ENCODE data around the gene PCNT. TPM values are rescaled to one million over a fixed set of nuclear protein-coding genes. Genes with fewer than 3 reads are reported as not detected.

Gene PCNT
- total and polyA plus RNA-seq, 10 of the 15 experiments (the other 5 are each of a cell fraction or from before 2014, with no cell fraction given): 2.9 to 39.6 (median 20.5) TPM

DNA sequence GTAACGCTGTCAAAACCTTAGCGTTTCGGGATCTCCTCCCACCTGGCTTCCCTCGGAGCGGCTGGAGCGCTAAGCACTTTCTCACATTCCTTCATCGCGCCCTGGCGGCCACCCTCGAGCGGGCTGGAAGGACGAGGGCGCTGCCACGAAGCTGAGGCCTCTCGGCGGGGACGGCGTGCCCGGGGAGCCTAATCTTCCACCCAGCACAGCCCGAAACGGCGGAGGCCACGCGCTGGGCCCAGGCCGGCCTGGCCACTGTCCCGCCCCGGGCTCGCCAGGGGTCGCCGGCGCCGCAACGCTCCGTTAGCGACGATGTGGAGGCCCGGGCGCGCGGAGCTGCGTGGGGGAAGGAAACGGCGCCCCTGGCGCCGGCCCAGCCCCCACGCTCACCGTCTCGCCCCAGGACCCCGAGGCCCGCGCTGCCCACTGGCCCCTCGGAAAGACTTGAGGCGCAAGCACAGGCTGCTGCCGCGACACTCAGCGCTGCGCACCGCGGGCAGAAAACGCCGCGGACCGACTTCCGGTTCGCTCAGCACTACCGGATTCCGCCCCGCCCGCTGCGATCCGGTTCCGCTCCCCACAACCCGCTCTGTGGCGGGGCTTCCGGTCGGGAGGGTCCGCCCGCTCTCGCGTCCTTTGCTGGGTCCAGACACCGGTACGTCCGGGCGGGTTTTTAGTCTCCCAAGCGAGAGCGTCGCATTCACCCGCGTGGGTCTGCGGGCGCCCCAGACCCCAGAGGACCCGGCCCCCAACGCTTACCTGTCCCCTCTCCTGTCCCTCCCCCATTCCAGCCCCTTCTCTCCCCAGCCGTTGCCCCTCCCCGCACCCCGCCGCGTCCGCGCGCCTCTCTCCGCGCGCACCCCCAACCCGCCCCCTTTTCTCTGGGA is 38.0 kb upstream of the PCNT start, which contains the start of gene YBEY (continued):
- TF ChIP-seq, protein P1, sequence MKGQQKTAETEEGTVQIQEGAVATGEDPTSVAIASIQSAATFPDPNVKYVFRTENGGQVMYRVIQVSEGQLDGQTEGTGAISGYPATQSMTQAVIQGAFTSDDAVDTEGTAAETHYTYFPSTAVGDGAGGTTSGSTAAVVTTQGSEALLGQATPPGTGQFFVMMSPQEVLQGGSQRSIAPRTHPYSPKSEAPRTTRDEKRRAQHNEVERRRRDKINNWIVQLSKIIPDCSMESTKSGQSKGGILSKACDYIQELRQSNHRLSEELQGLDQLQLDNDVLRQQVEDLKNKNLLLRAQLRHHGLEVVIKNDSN (IDR thresholded peaks at IDR 0.05; ENCODE audit: borderline replicate concordance, extremely low read length, insufficient read depth, low read depth, low read length): no peak
- TF ChIP-seq ASH2L (IDR thresholded peaks at IDR 0.05; ENCODE audit: borderline replicate concordance, low read depth) (0 out of 2 replicates have a peak, but pooled peaks have one; percentile 64), RUNX3 (IDR thresholded peaks at IDR 0.05; ENCODE audit: low read length) (no peak), CBX5 (IDR thresholded peaks at IDR 0.05; ENCODE audit: low read depth) (peak; percentile 47; the same call in 1 of the 2 replicates), TAF1 (IDR thresholded peaks at IDR 0.05; ENCODE audit: borderline replicate concordance, low read depth, low read length) (peak; percentile 80), KDM1A (IDR thresholded peaks at IDR 0.05; ENCODE audit: borderline replicate concordance) (no peak), HDAC6 (IDR thresholded peaks at IDR 0.05; ENCODE audit: unreplicated experiment) (peak; percentile 29), IRF4 (IDR thresholded peaks at IDR 0.05; ENCODE audit: low read depth, low read length) (no peak), MYC (IDR thresholded peaks at IDR 0.05; ENCODE audit: insufficient read depth, insufficient read length, insufficient replicate concordance, low read length, severe bottlenecking) (peak; percentile 57), GABPA (IDR thresholded peaks at IDR 0.05; ENCODE audit: low read depth) (peak; percentile 95), ZZZ3 (IDR thresholded peaks at IDR 0.05; ENCODE audit: control insufficient read depth, insufficient read length, low read depth) (no peak), CBFB (IDR thresholded peaks at IDR 0.05; ENCODE audit: low read depth) (no peak; the same call in 1 of the 2 replicates)
- TF ChIP-seq, protein P2, sequence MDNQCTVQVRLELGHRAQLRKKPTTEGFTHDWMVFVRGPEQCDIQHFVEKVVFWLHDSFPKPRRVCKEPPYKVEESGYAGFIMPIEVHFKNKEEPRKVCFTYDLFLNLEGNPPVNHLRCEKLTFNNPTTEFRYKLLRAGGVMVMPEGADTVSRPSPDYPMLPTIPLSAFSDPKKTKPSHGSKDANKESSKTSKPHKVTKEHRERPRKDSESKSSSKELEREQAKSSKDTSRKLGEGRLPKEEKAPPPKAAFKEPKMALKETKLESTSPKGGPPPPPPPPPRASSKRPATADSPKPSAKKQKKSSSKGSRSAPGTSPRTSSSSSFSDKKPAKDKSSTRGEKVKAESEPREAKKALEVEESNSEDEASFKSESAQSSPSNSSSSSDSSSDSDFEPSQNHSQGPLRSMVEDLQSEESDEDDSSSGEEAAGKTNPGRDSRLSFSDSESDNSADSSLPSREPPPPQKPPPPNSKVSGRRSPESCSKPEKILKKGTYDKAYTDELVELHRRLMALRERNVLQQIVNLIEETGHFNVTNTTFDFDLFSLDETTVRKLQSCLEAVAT (IDR thresholded peaks at IDR 0.05): no peak
- TF ChIP-seq, protein P3, sequence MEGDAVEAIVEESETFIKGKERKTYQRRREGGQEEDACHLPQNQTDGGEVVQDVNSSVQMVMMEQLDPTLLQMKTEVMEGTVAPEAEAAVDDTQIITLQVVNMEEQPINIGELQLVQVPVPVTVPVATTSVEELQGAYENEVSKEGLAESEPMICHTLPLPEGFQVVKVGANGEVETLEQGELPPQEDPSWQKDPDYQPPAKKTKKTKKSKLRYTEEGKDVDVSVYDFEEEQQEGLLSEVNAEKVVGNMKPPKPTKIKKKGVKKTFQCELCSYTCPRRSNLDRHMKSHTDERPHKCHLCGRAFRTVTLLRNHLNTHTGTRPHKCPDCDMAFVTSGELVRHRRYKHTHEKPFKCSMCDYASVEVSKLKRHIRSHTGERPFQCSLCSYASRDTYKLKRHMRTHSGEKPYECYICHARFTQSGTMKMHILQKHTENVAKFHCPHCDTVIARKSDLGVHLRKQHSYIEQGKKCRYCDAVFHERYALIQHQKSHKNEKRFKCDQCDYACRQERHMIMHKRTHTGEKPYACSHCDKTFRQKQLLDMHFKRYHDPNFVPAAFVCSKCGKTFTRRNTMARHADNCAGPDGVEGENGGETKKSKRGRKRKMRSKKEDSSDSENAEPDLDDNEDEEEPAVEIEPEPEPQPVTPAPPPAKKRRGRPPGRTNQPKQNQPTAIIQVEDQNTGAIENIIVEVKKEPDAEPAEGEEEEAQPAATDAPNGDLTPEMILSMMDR (IDR thresholded peaks at IDR 0.05 in 2 of 3, conservative IDR thresholded peaks at IDR 0.05 in 1 of 3; ENCODE audit: control insufficient read depth in 2 of 3, extremely low read depth in 1 of 3, insufficient read depth in 1 of 3, low read depth in 3 of 3, low read length in 3 of 3): peak; percentile 35 to 64 (median 35); a peak in 5 of 6 replicates
- TF ChIP-seq, protein P4, sequence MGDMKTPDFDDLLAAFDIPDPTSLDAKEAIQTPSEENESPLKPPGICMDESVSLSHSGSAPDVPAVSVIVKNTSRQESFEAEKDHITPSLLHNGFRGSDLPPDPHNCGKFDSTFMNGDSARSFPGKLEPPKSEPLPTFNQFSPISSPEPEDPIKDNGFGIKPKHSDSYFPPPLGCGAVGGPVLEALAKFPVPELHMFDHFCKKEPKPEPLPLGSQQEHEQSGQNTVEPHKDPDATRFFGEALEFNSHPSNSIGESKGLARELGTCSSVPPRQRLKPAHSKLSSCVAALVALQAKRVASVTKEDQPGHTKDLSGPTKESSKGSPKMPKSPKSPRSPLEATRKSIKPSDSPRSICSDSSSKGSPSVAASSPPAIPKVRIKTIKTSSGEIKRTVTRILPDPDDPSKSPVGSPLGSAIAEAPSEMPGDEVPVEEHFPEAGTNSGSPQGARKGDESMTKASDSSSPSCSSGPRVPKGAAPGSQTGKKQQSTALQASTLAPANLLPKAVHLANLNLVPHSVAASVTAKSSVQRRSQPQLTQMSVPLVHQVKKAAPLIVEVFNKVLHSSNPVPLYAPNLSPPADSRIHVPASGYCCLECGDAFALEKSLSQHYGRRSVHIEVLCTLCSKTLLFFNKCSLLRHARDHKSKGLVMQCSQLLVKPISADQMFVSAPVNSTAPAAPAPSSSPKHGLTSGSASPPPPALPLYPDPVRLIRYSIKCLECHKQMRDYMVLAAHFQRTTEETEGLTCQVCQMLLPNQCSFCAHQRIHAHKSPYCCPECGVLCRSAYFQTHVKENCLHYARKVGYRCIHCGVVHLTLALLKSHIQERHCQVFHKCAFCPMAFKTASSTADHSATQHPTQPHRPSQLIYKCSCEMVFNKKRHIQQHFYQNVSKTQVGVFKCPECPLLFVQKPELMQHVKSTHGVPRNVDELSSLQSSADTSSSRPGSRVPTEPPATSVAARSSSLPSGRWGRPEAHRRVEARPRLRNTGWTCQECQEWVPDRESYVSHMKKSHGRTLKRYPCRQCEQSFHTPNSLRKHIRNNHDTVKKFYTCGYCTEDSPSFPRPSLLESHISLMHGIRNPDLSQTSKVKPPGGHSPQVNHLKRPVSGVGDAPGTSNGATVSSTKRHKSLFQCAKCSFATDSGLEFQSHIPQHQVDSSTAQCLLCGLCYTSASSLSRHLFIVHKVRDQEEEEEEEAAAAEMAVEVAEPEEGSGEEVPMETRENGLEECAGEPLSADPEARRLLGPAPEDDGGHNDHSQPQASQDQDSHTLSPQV (IDR thresholded peaks at IDR 0.05): 0 out of 2 replicates have a peak, but pooled peaks have one; percentile 47
- TF ChIP-seq, protein P5, sequence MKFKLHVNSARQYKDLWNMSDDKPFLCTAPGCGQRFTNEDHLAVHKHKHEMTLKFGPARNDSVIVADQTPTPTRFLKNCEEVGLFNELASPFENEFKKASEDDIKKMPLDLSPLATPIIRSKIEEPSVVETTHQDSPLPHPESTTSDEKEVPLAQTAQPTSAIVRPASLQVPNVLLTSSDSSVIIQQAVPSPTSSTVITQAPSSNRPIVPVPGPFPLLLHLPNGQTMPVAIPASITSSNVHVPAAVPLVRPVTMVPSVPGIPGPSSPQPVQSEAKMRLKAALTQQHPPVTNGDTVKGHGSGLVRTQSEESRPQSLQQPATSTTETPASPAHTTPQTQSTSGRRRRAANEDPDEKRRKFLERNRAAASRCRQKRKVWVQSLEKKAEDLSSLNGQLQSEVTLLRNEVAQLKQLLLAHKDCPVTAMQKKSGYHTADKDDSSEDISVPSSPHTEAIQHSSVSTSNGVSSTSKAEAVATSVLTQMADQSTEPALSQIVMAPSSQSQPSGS (IDR thresholded peaks at IDR 0.05; ENCODE audit: low read length): no peak
